ENCODE measurements around the gene JADE2.

DNA sequence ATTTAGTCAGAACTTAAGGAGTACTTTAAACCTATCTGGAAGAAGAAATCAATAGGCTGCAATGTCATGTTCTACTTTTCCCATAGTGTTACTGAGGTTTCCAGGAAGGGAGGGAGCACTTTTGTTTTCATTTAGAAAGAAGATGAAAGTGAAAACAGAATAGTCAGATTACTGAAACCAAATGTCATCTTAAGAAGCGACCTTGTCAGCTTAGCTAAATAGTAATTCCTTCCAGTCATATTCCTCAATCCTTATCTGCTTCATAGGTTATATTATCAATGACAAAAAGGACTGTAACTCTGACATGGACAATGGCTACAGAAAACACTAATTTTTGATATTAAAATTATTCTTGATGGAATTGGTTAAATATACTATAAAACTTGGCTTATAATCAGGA, 79.4 kb downstream of the JADE2 start:
- TF ChIP-seq, protein P1, sequence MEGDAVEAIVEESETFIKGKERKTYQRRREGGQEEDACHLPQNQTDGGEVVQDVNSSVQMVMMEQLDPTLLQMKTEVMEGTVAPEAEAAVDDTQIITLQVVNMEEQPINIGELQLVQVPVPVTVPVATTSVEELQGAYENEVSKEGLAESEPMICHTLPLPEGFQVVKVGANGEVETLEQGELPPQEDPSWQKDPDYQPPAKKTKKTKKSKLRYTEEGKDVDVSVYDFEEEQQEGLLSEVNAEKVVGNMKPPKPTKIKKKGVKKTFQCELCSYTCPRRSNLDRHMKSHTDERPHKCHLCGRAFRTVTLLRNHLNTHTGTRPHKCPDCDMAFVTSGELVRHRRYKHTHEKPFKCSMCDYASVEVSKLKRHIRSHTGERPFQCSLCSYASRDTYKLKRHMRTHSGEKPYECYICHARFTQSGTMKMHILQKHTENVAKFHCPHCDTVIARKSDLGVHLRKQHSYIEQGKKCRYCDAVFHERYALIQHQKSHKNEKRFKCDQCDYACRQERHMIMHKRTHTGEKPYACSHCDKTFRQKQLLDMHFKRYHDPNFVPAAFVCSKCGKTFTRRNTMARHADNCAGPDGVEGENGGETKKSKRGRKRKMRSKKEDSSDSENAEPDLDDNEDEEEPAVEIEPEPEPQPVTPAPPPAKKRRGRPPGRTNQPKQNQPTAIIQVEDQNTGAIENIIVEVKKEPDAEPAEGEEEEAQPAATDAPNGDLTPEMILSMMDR (IDR thresholded peaks at IDR 0.05): no peak
- TF ChIP-seq POLR2A (IDR thresholded peaks at IDR 0.05): no peak
